Measurements from ENCODE around the gene BAIAP3.

Gene BAIAP3

DNA sequence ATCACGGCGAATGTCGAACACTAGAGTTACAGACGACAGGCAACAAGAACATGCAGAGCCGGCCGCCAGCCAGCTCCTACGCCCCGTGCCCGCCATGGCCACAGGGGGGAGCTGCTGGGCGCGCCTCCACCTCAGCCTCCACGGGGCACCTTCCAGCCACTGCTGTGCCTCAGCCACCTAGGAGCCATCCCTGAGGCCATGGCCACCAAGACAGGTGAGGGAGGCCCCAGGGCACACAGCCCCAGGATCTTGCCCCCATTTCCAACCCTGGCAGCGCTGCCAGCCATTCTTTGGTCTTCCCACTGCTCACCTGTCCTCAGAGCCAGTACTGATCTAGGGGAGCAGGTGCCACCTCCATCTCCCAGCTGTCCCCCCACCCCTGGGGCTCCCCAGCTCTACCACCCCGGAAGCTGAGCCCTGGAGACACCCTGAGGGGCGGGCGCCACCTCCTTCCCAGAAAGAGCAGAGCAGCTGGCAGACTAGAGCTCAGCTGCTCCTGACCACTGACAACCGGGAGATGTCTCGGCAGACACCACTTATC lies 30.1 kb downstream of the BAIAP3 start:
- peaks cover 62% of the 10 kb centered on the region for H3K36me3 ChIP-seq (ENCODE audit: insufficient read depth, low read length)
- H3K27me3 ChIP-seq (ENCODE audit: insufficient read depth, low read length): no peaks in the 10 kb centered on the region
- no peak overlapping the region for H3K27ac ChIP-seq (ENCODE audit: low read depth, low read length)
- H3K4me1 ChIP-seq (ENCODE audit: insufficient read depth, low read length): no peaks in the 10 kb centered on the region
- H3K9me3 ChIP-seq (ENCODE audit: insufficient read depth, low read depth, low read length): no peaks in the 10 kb centered on the region
- WGBS: 72% methylated on average over 18 of the region's 18 CpGs
- no peak overlapping the region for H3K9ac ChIP-seq (ENCODE audit: low read depth, low read length)
- no peak overlapping the region for H3K4me3 ChIP-seq (ENCODE audit: low read length)

DNA sequence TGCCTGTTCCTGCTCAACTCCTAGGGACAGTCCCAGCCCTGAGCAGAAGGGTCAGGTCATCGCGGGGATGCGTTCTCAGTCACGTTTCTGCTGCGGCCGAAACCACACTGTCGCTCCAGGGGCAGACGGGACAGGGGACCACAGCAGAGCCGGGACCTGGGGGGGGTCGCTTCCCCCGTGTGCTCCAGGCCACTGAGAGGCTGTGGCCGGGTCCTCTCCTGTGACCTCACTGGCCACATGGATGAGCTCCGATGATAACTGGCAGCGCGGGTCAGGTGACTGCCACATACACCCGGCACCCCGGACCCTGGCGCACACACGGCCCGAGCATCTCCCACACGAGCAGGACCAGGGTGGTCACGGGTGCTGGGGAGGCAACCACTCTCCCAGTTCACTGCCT lies 31.1 kb downstream of the BAIAP3 start:
- H3K4me3 ChIP-seq (ENCODE audit: low read length): no peak overlapping the region
- no peak overlapping the region for H3K27ac ChIP-seq (ENCODE audit: low read depth, low read length)
- 93% methylated on average over 22 of the region's 22 CpGs for WGBS
- H3K27me3 ChIP-seq (ENCODE audit: insufficient read depth, low read length): no peaks in the 10 kb centered on the region
- H3K4me1 ChIP-seq (ENCODE audit: insufficient read depth, low read length): no peaks in the 10 kb centered on the region
- H3K9ac ChIP-seq (ENCODE audit: low read depth, low read length): no peak overlapping the region
- peaks cover 62% of the 10 kb centered on the region for H3K36me3 ChIP-seq (ENCODE audit: insufficient read depth, low read length)
- H3K9me3 ChIP-seq (ENCODE audit: insufficient read depth, low read depth, low read length): no peaks in the 10 kb centered on the region

DNA sequence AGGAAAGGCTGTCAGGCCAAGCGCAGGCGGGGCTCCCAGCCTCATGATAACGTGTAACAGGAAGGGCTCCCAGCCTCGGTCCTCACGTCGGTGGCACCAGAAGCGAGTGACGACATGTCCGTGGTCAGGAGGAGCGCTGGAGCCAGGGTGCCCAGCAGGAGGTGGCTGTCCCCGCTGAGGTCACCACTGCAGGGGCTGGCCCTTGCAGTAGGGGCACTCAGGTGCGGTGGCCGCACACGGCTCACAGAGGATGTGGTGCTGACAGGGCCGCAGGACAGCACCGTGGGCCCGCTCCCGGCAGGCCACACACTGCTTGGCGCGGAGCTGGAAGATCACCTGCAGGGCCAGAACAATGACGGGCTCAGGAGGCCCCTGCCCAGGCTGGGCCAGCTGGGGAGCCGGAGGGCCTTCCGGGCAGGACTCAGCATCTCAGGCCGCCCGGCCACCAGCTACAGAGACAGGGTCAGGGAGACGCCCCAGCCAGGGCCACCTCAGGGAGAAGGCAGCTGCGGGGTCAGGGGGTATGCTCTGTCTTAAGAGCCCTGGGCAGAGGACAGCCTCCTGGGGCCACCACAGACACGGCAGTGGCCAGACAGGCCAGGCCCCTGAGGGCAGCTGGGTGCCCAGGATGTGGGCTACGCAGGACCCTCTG lies 32.7 kb downstream of the BAIAP3 start:
- WGBS: 93% methylated on average over 29 of the region's 29 CpGs

DNA sequence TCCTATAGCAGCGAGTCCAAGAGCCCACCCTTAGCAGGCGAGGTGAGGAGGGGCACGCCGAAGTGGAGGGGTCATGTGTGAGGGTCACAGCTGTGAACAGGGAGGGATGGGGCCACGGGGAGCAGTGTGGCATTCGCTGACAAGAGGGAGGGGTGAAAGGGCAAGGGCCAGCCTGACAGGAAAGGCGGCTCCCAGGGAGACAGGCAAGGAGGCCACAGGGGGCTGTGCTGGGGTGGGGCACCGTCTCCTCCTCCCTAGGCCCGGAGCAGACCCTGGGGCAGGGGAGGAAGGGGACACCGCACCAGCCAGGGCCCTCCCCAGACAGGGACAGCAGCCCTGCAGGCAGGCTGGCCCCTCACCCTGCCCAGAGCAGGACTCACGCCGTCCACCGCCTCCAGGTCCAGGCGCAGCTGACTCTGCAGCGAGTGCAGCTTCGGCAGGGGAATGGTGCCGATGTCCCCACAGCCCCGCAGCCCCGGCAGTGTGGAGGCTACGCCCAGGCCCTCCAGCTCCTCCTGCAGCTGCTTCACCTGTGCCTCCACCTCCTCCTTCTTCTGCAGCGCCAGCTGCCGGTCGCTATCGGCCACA lies 33.4 kb downstream of the BAIAP3 start:
- Histone ChIP-seq H3K4me1 (ENCODE audit: insufficient read depth, low read length) (no peaks in the 10 kb centered on the region), H3K9ac (ENCODE audit: low read depth, low read length) (no peak overlapping the region), H3K27ac (ENCODE audit: low read depth, low read length) (no peak overlapping the region), H3K27me3 (ENCODE audit: insufficient read depth, low read length) (no peaks in the 10 kb centered on the region), H3K9me3 (ENCODE audit: insufficient read depth, low read depth, low read length) (no peaks in the 10 kb centered on the region), H3K36me3 (ENCODE audit: insufficient read depth, low read length) (peaks cover 59% of the 10 kb centered on the region), H3K4me3 (ENCODE audit: low read length) (no peak overlapping the region)
- 94% methylated on average over 24 of the region's 24 CpGs for WGBS

More for the DNA sequence above, 32.7 kb downstream of the BAIAP3 start:
- Histone ChIP-seq H3K36me3 (ENCODE audit: insufficient read depth, low read length) (peaks cover 62% of the 10 kb centered on the region), H3K4me1 (ENCODE audit: insufficient read depth, low read length) (no peaks in the 10 kb centered on the region), H3K27ac (ENCODE audit: low read depth, low read length) (no peak overlapping the region), H3K9ac (ENCODE audit: low read depth, low read length) (no peak overlapping the region), H3K4me3 (ENCODE audit: low read length) (no peak overlapping the region), H3K9me3 (ENCODE audit: insufficient read depth, low read depth, low read length) (no peaks in the 10 kb centered on the region), H3K27me3 (ENCODE audit: insufficient read depth, low read length) (no peaks in the 10 kb centered on the region)

DNA sequence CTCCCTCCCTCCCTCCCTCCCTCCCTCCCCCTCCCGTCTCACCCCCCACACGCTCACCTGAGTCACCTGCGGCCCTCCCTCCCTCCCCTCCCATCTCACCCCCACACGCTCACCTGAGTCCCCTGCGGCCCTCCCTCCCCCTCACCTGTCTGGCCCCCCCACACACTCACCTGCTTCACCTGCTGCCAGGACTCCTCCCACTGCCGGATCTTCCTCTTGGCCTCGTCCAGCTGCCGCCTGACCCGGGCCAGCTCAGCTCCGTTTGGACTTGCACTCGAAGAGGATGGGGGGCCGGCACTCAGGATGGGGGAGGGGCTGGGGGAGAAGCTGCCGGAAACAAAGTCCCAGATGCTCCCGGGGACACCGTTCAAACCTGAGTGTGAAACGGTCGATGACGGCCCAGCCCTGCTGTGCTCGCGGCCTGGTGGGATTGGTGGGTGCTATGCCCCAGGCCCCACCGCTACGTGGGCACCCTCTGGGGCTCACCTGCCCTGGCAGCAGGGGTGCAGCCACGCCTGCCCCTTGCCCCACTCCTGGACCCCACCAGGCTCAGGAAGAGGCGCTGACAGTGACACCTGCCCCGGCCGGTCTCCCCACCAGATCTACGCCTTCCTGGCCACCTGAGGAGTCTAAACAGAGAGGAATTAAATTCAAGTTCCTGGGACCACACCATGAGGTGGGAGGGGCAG lies 34.2 kb downstream of the BAIAP3 start:
- H3K9me3 ChIP-seq (ENCODE audit: insufficient read depth, low read depth, low read length): no peaks in the 10 kb centered on the region
- no peak overlapping the region for H3K27ac ChIP-seq (ENCODE audit: low read depth, low read length)
- peaks cover 52% of the 10 kb centered on the region for H3K36me3 ChIP-seq (ENCODE audit: insufficient read depth, low read length)
- 93% methylated on average over 25 of the region's 27 CpGs for WGBS
- H3K4me1 ChIP-seq (ENCODE audit: insufficient read depth, low read length): no peaks in the 10 kb centered on the region
- no peak overlapping the region for H3K4me3 ChIP-seq (ENCODE audit: low read length)
- H3K27me3 ChIP-seq (ENCODE audit: insufficient read depth, low read length): no peaks in the 10 kb centered on the region
- no peak overlapping the region for H3K9ac ChIP-seq (ENCODE audit: low read depth, low read length)

DNA sequence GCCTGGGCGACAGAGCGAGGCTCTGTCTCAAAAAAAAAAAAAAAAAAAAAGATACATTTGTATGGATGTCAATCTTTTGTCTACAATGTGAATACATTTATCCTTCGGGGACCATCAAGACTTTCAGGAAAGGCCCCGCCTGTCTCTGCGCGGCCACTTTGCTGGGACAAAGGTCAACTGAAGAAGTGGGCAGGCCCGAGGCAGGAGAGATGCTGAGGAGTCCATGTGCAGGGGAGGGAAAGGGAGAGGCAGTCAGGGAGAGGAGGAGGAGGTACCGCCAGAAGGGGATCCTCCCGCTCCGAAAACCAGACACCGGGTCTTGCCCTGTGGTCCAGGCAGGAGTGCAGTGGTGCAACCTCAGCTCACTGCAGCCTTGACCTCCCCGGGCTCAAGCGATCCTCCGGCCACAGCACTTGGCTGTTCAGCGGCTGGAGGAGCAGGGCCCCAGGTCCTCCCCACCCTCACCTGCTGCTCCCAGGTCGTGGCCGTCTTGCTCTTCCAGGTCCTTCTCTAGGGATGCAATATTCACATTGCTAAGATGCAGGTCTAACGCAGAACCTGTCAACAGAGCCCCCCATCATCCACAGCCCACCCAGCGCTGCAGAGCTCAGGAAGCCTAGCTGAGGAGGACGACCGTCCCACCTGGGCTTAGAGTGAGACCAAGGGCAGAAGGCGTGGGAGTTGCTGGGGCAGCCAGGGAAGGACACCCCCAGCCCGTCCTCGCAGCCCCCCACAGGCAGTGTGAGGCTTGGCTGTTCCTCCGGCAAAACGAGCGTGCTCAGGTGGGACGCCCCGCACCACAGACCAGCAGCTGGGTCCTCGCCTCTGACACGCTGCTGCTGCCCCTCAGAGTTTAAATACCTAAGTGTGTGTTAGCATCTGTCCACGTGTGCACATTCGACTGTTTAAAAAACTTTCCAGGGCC lies 37.9 kb downstream of the BAIAP3 start:
- Histone ChIP-seq H3K9ac (ENCODE audit: low read depth, low read length) (no peak overlapping the region), H3K27me3 (ENCODE audit: insufficient read depth, low read length) (no peaks in the 10 kb centered on the region), H3K9me3 (ENCODE audit: insufficient read depth, low read depth, low read length) (no peaks in the 10 kb centered on the region), H3K27ac (ENCODE audit: low read depth, low read length) (no peak overlapping the region), H3K4me3 (ENCODE audit: low read length) (no peak overlapping the region), H3K4me1 (ENCODE audit: insufficient read depth, low read length) (no peaks in the 10 kb centered on the region), H3K36me3 (ENCODE audit: insufficient read depth, low read length) (peaks cover 23% of the 10 kb centered on the region)
- WGBS: 96% methylated on average over 31 of the region's 33 CpGs

DNA sequence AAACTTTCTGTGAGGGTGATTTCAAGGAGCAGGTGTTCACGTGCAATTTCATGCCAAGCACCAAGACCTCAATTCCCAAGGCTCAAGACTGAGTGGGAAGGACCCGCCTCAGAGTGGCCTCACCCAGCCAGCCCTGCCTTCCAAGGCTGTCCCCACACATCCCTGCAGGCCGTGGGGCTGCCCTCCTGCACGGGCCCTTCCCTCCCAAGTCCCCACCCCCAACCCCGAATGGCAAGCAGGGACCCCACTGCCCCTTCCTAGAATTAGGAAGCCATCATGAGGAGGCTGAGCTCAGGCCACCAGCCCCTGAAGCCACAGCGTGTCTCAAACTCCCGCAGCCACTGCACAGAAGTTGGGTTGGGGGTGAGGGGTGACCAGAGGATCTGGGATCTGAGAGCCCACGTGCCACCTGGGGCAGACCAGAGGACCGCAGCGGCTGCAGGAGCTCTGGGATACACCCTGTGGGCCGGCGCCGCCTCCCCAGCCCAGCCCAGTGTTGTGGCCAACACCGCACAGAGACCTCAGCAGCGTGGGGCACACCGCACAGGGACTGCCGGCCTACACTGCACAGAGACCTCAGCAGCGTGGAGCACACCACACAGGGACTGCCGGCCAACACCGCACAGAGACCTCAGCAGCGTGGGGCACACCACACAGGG lies 39.0 kb downstream of the BAIAP3 start:
- peaks cover 15% of the 10 kb centered on the region for H3K36me3 ChIP-seq (ENCODE audit: insufficient read depth, low read length)
- H3K9ac ChIP-seq (ENCODE audit: low read depth, low read length): no peak overlapping the region
- H3K27ac ChIP-seq (ENCODE audit: low read depth, low read length): no peak overlapping the region
- WGBS: 95% methylated on average over 20 of the region's 21 CpGs
- H3K4me3 ChIP-seq (ENCODE audit: low read length): no peak overlapping the region
- no peaks in the 10 kb centered on the region for H3K27me3 ChIP-seq (ENCODE audit: insufficient read depth, low read length)
- no peaks in the 10 kb centered on the region for H3K4me1 ChIP-seq (ENCODE audit: insufficient read depth, low read length)
- H3K9me3 ChIP-seq (ENCODE audit: insufficient read depth, low read depth, low read length): no peaks in the 10 kb centered on the region

DNA sequence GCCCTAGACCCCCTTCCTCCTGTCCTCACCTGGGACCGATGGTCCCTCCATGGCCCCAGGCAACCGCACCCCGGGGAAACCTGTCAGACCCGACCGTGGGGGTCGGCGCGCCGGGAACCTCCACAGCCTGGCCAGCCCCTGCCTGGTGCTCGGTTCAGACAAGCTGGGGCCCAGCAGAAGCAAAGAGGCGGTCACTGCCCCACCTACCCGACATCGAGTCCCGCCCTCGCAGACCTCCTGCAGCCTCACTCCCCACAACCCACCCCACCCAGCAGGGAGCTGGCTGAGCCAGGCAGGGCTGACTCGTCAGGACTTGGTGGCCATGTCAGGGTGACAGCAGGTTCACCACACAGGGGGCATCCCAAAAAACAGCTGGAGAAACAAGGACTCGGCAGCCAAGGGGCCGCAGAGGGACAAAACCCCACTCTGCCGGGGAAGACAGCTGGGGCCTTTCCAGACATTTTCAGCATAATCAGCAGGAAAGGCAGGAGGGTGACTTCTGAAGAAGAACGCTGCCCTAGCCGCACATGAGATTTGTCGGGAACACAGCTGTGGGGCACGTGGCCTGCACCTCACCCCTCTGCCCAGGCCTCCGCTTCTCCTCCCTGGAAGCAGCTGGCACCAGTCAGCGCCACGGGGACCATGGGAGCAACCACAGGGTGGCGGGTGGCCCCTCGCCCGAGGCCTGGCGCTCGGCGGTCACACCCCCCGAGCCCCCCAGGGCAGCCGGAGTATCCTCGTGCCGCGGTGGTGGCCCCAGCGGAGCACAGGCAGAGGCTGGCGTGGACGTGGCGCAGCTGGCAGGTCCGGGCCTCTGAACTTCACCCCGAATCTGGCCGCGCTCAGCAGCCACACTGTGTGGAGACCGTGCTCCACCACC lies 41.2 kb downstream of the BAIAP3 start:
- Histone ChIP-seq H3K27ac (ENCODE audit: low read depth, low read length) (no peak overlapping the region), H3K4me1 (ENCODE audit: insufficient read depth, low read length) (no peaks in the 10 kb centered on the region), H3K27me3 (ENCODE audit: insufficient read depth, low read length) (no peaks in the 10 kb centered on the region), H3K9ac (ENCODE audit: low read depth, low read length) (no peak overlapping the region), H3K36me3 (ENCODE audit: insufficient read depth, low read length) (peaks cover 9% of the 10 kb centered on the region), H3K9me3 (ENCODE audit: insufficient read depth, low read depth, low read length) (no peaks in the 10 kb centered on the region), H3K4me3 (ENCODE audit: low read length) (no peak overlapping the region)
- WGBS: 94% methylated on average over 46 of the region's 46 CpGs

DNA sequence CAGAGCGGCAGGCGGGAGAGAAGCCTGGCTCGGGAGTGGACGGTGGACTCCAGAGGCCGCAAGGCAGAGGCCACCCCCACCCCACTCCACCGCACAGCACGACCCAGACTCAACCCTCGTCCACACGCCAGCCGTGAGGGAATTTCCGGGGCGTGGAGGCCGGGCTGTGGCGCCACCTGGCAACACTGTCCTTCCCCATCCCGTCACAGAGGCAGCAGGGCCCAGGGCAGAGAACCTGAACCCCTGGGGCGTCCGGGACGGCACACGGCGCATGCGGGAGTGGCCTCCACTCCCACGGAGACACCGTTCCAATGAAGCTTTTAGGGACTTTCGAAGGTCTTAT lies 41.8 kb downstream of the BAIAP3 start:
- WGBS: 95% methylated on average over 24 of the region's 24 CpGs

More for the DNA sequence above, 41.8 kb downstream of the BAIAP3 start:
- Histone ChIP-seq H3K27ac (ENCODE audit: low read depth, low read length) (no peak overlapping the region), H3K4me3 (ENCODE audit: low read length) (no peak overlapping the region), H3K27me3 (ENCODE audit: insufficient read depth, low read length) (no peaks in the 10 kb centered on the region), H3K36me3 (ENCODE audit: insufficient read depth, low read length) (0 out of 2 replicates have a peak, but pooled peaks cover 3% of the 10 kb centered on the region), H3K9me3 (ENCODE audit: insufficient read depth, low read depth, low read length) (no peaks in the 10 kb centered on the region), H3K4me1 (ENCODE audit: insufficient read depth, low read length) (0 out of 2 replicates have a peak, but pooled peaks cover 4% of the 10 kb centered on the region), H3K9ac (ENCODE audit: low read depth, low read length) (no peak overlapping the region)
